GM12865 (cell line): Measurements from ENCODE around the gene LRP1-AS.

Experiments
- DNase-seq: peaks from one replicate; pipeline ENCODE4 v3.0.0; 2010; ENCODE audit warnings: low read depth
- H3K4me3 ChIP-seq: 2 replicates; pipeline ENCODE4 v1.5.1; 2011; ENCODE audit warnings: mild to moderate bottlenecking, low read depth, low read length, control low read depth
- TF ChIP-seq, protein P1 (sequence below): IDR thresholded peaks from 2 replicates; pipeline ENCODE4 v1.5.1; 2011; ENCODE audit warnings: low read length, control low read depth, low read depth, inconsistent platforms; ENCODE audit not compliant: insufficient read depth; ENCODE audit errors: missing control alignments

Gene LRP1-AS

DNA sequence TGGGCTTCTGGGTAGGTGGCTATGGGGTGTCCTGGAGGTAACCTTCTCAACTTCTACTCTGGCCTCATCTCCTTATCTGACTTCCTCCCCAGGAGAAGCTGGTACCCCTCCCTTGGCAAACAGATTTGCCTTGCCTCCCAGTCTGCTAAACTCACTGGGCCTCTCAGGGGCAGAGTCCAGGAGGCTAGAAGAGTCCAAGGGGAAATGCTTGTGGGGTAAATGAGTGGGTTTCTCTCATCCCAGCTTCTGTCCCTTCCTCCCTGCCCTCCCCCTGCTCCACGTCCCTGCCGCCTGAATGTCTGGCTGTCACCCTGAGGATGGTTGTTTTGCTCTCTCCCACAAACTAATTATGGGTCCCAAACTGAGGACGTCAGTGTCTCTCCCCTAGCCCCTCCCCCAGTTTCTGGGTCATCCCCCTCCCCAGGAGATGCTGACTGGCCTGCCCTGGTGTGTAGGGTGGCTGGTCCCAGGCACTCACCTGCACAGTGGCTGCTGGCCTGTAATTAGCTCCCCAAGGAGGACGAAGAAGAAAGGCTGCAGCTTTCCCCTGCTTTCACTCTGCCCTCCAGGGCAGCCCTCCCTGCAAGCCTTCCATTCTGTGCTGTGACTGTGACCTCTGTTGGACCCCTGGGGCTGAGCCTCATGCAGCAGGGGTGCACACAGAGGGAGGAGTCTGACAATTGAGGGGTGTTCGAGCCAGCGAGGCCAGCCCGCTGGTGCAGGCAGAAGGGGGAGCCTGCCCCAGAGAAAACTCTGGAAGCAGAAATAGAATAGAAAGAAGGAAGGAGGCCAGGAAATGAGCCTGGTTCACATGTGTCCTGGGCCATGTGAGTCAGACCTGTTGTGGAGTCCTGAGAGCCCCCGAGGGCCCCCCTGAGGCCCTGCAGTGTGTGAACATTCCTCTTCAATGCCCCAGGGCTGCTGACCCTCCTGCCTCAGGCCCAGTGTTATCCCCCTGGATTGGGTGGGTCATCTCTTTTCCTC, at the start of gene LRP1-AS:
TSS of gene LRP1-AS (minus strand) at position 659 of the 984 bp plus-strand sequence.
- no peak within 1 kb of the TSS for H3K4me3 ChIP-seq
- DNase-seq: no peak
- TF ChIP-seq, protein P1, sequence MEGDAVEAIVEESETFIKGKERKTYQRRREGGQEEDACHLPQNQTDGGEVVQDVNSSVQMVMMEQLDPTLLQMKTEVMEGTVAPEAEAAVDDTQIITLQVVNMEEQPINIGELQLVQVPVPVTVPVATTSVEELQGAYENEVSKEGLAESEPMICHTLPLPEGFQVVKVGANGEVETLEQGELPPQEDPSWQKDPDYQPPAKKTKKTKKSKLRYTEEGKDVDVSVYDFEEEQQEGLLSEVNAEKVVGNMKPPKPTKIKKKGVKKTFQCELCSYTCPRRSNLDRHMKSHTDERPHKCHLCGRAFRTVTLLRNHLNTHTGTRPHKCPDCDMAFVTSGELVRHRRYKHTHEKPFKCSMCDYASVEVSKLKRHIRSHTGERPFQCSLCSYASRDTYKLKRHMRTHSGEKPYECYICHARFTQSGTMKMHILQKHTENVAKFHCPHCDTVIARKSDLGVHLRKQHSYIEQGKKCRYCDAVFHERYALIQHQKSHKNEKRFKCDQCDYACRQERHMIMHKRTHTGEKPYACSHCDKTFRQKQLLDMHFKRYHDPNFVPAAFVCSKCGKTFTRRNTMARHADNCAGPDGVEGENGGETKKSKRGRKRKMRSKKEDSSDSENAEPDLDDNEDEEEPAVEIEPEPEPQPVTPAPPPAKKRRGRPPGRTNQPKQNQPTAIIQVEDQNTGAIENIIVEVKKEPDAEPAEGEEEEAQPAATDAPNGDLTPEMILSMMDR: no peak

DNA sequence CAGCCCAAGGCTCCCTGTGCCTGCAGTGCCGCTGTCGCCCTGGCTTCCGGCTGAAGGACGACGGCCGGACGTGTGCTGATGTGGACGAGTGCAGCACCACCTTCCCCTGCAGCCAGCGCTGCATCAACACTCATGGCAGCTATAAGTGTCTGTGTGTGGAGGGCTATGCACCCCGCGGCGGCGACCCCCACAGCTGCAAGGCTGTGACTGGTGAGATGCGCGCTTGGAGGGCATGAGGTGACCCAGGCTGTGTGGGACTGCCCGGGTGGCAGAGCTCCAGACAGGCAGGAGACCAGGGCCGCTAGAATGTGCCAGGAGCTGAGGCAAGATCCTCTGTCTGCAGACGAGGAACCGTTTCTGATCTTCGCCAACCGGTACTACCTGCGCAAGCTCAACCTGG, 49.5 kb upstream of the LRP1-AS start:
- H3K4me3 ChIP-seq: no peak overlapping the region
- DNase-seq: no peak
- TF ChIP-seq, protein P1: no peak

DNA sequence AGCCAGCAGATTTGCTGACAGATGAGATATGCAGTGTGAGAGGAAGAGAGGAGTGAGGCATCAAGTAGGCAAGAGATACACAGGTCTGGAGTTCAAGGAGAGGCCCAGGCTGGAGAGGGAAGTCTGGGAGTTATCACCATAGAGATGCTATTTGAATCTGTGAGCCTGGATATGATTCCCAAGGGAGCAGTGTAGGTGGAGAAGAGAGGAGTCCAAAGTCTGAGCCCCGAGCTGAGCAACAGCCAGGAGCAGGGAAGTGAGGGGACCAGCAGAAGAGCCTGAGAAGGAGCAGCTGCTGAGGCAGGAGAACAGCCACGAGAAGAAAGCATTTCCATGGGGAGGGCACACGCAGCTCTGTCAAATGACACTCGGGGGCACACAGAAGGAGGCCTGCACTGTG, 49.0 kb upstream of the LRP1-AS start:
- TF ChIP-seq, protein P1: no peak
- DNase-seq: no peak
- H3K4me3 ChIP-seq: no peak overlapping the region

DNA sequence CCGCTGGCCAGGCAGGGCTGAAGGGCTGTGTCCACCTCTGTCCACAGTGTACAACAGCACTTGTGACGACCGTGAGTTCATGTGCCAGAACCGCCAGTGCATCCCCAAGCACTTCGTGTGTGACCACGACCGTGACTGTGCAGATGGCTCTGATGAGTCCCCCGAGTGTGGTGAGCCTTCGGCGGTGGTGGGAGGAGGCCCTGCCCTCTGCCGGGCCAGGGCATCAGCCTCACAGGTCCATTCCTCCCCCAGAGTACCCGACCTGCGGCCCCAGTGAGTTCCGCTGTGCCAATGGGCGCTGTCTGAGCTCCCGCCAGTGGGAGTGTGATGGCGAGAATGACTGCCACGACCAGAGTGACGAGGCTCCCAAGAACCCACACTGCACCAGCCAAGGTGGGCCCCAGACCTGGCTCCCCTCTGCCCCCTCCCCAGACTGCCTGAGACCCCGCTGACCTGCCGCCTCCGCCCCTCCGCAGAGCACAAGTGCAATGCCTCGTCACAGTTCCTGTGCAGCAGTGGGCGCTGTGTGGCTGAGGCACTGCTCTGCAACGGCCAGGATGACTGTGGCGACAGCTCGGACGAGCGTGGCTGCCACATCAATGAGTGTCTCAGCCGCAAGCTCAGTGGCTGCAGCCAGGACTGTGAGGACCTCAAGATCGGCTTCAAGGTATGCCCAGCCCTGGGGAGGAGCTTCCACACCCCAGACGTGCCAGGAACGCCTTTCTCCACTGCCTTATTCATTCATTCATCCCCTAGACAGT, 48.4 kb upstream of the LRP1-AS start:
- H3K4me3 ChIP-seq: no peak overlapping the region
- TF ChIP-seq, protein P1: no peak
- no peak for DNase-seq

DNA sequence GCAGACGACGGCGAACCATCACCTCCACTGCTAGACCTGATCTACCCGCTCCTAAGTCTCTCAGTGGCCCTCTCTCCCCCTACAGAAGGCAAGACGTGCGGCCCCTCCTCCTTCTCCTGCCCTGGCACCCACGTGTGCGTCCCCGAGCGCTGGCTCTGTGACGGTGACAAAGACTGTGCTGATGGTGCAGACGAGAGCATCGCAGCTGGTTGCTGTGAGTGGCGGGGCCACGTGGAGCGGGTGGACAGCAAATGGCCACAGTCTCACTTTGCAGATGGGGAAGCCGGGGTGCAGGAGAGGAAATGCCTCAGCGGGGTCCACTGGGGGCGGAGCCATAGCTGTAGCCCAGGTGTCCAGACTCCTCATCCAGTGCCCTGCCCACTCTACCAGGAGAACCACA, 47.8 kb upstream of the LRP1-AS start:
- DNase-seq: no peak
- no peak overlapping the region for H3K4me3 ChIP-seq
- TF ChIP-seq, protein P1: no peak

DNA sequence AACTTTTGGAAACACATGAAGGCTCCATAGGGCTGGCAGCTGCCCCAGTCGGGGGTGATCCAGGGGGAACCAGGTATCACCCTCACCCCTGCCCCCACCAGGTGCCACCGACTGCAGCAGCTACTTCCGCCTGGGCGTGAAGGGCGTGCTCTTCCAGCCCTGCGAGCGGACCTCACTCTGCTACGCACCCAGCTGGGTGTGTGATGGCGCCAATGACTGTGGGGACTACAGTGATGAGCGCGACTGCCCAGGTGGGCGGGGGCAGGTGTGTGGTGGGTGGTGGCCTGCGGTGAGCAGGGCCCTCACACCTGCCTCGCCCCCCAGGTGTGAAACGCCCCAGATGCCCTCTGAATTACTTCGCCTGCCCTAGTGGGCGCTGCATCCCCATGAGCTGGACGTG, 46.8 kb upstream of the LRP1-AS start:
- TF ChIP-seq, protein P1: no peak
- no peak for DNase-seq
- no peak overlapping the region for H3K4me3 ChIP-seq
